Breast epithelium (tissue), 3 donors: ENCODE measurements around the gene HAPLN3.
"Not testable (repeated sequence)": the region's sequence is repeated elsewhere in the genome, so short reads cannot be mapped to it uniquely, and the experiment has no call there.

ENCODE experiments used
- POLR2A ChIP-seq: fragments of 450-650 bp; IDR thresholded peaks from one replicate; pipeline ENCODE4 v1.6.1; 2016; ENCODE audit warnings: antibody characterized with exemption, mild to moderate bottlenecking, moderate library complexity
- TF ChIP-seq, protein P1 (sequence below), 3 donors: fragments of 450-650 bp; IDR thresholded peaks; one replicate each; pipeline ENCODE4 v1.5.1; 2016 to 2017; ENCODE audit warnings: antibody characterized with exemption in 3 of 3, mild to moderate bottlenecking in 3 of 3, moderate library complexity in 3 of 3

GRCh38 chr15:88925648-88926047 is 30.3 kb upstream of the HAPLN3 start:
- TF ChIP-seq POLR2A = not testable (repeated sequence)
- TF ChIP-seq, protein P1, sequence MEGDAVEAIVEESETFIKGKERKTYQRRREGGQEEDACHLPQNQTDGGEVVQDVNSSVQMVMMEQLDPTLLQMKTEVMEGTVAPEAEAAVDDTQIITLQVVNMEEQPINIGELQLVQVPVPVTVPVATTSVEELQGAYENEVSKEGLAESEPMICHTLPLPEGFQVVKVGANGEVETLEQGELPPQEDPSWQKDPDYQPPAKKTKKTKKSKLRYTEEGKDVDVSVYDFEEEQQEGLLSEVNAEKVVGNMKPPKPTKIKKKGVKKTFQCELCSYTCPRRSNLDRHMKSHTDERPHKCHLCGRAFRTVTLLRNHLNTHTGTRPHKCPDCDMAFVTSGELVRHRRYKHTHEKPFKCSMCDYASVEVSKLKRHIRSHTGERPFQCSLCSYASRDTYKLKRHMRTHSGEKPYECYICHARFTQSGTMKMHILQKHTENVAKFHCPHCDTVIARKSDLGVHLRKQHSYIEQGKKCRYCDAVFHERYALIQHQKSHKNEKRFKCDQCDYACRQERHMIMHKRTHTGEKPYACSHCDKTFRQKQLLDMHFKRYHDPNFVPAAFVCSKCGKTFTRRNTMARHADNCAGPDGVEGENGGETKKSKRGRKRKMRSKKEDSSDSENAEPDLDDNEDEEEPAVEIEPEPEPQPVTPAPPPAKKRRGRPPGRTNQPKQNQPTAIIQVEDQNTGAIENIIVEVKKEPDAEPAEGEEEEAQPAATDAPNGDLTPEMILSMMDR (IDR thresholded peaks at IDR 0.05) = not testable (repeated sequence)
